Fibroblast of pulmonary artery (primary cell): ENCODE results near the gene CRY1.

ENCODE experiments used
- DNase-seq: peaks from one replicate; pipeline ENCODE4 v3.0.0-alpha.2; 2010; ENCODE audit warnings: low read depth
- H3K4me3 ChIP-seq: replicated peaks from 2 replicates; pipeline ENCODE4 v1.5.1; 2011; ENCODE audit warnings: low read depth, mild to moderate bottlenecking, control low read depth, low read length, moderate library complexity
- CTCF ChIP-seq: IDR thresholded peaks from 2 replicates; pipeline ENCODE4 v1.5.1; 2011; ENCODE audit warnings: mild to moderate bottlenecking, control low read depth, low read length, inconsistent platforms; ENCODE audit errors: missing control alignments

The CRY1 gene

GRCh38 chr12:106980944-106981343, 112.4 kb downstream of the CRY1 start:
- no peak for DNase-seq
- no peak overlapping the region for H3K4me3 ChIP-seq
- TF ChIP-seq CTCF: no peak

GRCh38 chr12:106978035-106978800, 115.1 kb downstream of the CRY1 start:
- peak; percentile 63 for DNase-seq
- no peak for TF ChIP-seq CTCF
- no peak overlapping the region for H3K4me3 ChIP-seq

- H3K4me3 ChIP-seq: no peak overlapping the region
- no peak for DNase-seq
- TF ChIP-seq CTCF: no peak
These were observed 116.7 kb downstream of the CRY1 start for GRCh38 chr12:106976668-106977067.

GRCh38 chr12:106975993-106976658, 117.2 kb downstream of the CRY1 start:
- H3K4me3 ChIP-seq: no peak overlapping the region
- peak; percentile 81 for DNase-seq
- TF ChIP-seq CTCF: no peak

- TF ChIP-seq CTCF: no peak
- H3K4me3 ChIP-seq: no peak overlapping the region
- no peak for DNase-seq
These were observed 118.3 kb downstream of the CRY1 start for GRCh38 chr12:106975098-106975497.

GRCh38 chr12:106974511-106974910, 118.8 kb downstream of the CRY1 start:
- no peak for DNase-seq
- H3K4me3 ChIP-seq: no peak overlapping the region
- TF ChIP-seq CTCF: no peak

- H3K4me3 ChIP-seq: no peak overlapping the region
- DNase-seq: no peak
- TF ChIP-seq CTCF: no peak
These were observed 119.8 kb downstream of the CRY1 start for GRCh38 chr12:106973545-106973944.
